GM20000 (cell line): ENCODE results near the gene SAPCD1.

ENCODE experiments used
- DNase-seq: peaks from one replicate; pipeline ENCODE4 v3.0.0; 2012; ENCODE audit warnings: low spot score
- TF ChIP-seq, protein P1 (sequence below): IDR thresholded peaks from 2 replicates; pipeline ENCODE4 v1.5.1; 2012; ENCODE audit warnings: mild to moderate bottlenecking, control low read depth; ENCODE audit errors: extremely low read depth, missing control alignments

SAPCD1 gene

GRCh38 chr6:31769684-31770371 is 7.4 kb downstream of the SAPCD1 start:
- DNase-seq = peak; percentile 92
- TF ChIP-seq, protein P1, sequence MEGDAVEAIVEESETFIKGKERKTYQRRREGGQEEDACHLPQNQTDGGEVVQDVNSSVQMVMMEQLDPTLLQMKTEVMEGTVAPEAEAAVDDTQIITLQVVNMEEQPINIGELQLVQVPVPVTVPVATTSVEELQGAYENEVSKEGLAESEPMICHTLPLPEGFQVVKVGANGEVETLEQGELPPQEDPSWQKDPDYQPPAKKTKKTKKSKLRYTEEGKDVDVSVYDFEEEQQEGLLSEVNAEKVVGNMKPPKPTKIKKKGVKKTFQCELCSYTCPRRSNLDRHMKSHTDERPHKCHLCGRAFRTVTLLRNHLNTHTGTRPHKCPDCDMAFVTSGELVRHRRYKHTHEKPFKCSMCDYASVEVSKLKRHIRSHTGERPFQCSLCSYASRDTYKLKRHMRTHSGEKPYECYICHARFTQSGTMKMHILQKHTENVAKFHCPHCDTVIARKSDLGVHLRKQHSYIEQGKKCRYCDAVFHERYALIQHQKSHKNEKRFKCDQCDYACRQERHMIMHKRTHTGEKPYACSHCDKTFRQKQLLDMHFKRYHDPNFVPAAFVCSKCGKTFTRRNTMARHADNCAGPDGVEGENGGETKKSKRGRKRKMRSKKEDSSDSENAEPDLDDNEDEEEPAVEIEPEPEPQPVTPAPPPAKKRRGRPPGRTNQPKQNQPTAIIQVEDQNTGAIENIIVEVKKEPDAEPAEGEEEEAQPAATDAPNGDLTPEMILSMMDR = peak; percentile 88

DNA sequence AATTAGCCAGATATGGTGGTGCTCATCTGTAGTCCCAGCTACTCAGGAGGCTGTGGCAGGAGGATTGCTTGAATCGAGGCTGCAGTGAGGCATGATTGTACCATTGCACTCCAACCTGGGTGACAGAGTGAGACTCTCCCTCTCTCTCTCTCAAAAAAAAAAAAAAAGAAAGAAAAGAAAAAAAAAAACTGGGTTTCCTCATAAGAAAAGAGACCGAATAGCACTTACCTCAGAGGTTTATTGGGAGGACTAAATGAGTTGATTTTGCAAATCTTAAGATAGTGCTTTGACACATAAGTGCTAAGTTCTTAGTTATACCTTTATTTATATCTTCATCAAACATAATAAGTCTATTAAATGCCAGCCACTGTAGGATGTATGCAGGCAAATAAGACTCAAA is 8.4 kb downstream of the SAPCD1 start:
- DNase-seq = no peak
- TF ChIP-seq, protein P1 = no peak

DNA sequence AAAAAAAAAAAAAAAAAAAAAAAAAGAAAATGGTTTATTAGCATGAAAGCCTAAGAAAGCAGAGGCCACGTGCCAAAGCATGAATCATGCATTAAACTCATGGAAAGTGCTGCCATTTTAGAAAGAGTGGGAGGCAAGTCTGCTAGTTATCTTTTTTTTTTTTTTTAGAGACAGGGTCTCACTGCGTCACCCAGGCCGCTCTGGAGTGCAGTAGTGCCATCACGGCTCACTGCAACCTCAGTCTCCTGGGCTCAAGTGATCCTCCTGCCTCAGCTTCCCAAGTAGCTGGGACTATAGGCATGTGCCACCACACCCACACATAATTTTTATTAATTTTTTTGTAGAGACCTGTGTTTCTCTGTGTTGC is 9.5 kb downstream of the SAPCD1 start:
- TF ChIP-seq, protein P1 = no peak
- no peak for DNase-seq

- no peak for DNase-seq
- TF ChIP-seq, protein P1 = no peak
Observed at GRCh38 chr6:31775184-31775583, 12.7 kb downstream of the SAPCD1 start.

GRCh38 chr6:31775633-31776484 is 13.4 kb downstream of the SAPCD1 start:
- DNase-seq = no peak
- TF ChIP-seq, protein P1 = no peak

DNA sequence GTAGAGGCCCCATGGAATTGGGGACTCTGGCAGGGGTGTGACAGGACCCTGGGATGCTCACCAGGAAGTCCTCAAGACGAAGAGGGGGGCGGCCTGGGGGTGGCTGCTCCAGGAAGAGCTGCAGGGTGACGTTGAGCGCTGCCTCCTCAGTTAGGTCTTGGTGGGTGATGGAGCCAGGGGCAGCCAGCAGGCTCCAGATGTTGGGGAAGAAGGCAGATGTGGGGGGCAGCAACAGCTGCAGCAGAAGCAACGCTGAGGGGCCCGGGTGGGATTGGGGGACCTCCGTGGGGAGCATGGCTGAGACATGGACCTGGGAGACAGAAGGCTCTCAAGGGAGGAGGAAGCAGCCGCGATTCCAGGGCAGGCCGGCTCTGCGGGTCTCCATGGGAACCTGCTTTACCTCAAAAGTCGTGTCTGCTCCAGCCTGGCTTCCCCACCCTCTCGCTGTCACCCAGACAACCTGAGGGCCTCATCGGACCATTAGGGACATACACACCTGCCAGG is 14.1 kb downstream of the SAPCD1 start:
- TF ChIP-seq, protein P1 = no peak
- no peak for DNase-seq
